ENCODE measurements around the gene STAG3. TPM values are rescaled to one million over a fixed set of nuclear protein-coding genes. Genes with fewer than 3 reads are reported as not detected.
A peak's percentile ranks its signal among the peaks of the same experiment; 100 is the strongest.

Gene STAG3
- total and polyA plus RNA-seq, 2 of the 8 experiments (the other 6 are each of a cell fraction or from before 2014, with no cell fraction given), result 1.3 to 3.3 TPM

DNA sequence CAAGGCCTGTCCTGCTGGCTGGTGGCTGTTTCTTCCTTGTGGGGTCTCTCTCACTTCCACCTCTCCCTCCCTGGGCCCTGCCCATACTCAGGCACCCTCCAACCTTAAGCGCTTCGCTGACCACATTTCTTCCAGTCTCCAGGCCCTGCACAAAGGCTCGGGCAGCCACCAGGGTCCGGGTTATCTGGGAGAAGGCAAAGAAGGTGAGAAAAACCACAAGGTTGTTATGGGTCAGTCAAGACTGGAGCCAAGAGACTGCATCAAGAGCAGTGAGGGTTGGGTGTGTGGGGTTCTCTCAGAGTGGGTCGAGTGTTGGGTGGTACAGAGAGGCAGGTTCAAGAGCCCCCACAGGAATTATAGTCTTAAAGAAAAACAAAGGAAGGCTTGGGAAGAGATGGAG, 3.1 kb upstream of the STAG3 start:
- no peak overlapping the region for H2AFZ ChIP-seq (ENCODE audit: low read length)
- H3K18ac ChIP-seq (ENCODE audit: extremely low read depth, low read length), result no peak overlapping the region
- H3K9me3 ChIP-seq (ENCODE audit: insufficient read depth in 2 of 2, low read depth in 1 of 2, low read length in 1 of 2), result peaks cover 0 to 5% of the 10 kb centered on the region in 2 experiments; a peak in 1 of 4 replicates
- no peak overlapping the region for H3K4ac ChIP-seq (replicated peaks; ENCODE audit: insufficient read length, low read depth, low read length)
- H4K8ac ChIP-seq (ENCODE audit: extremely low read depth, insufficient read depth, low read length), result peak overlapping the region; percentile 53; the same call in 1 of the 2 replicates
- H4K5ac ChIP-seq (ENCODE audit: insufficient read length, low read depth, low read length), result no peak overlapping the region
- H3K4me3 ChIP-seq (ENCODE audit: extremely low read depth in 1 of 4, insufficient read depth in 2 of 4, low read depth in 3 of 4, low read length in 4 of 4), result no peak overlapping the region
- 94% methylated on average over 5 of the region's 5 CpGs; no CpG with 5 or more reads in 1 of the 2 experiments for WGBS, 2 experiments (ENCODE audit: extremely low coverage in 1 of 2, insufficient coverage in 1 of 2, insufficient read length in 1 of 2, insufficient replicate concordance in 2 of 2, low coverage in 1 of 2, low lambda C conversion rate in 2 of 2, missing lambda C conversion rate in 1 of 2)
- H3K4me2 ChIP-seq (ENCODE audit: insufficient read depth in 1 of 2, low read depth in 2 of 2, low read length in 2 of 2), result no peak overlapping the region
- H2BK12ac ChIP-seq (ENCODE audit: low read depth, low read length), result no peak overlapping the region
- H4K91ac ChIP-seq (replicated peaks; ENCODE audit: insufficient read length, low read length), result no peak overlapping the region
- H2BK15ac ChIP-seq (ENCODE audit: low read length), result no peak overlapping the region
- peaks cover 0 to 18% of the 10 kb centered on the region in 2 experiments for H4K20me1 ChIP-seq (replicated peaks in 1 of 2; ENCODE audit: control insufficient read depth in 1 of 2, insufficient read depth in 2 of 2, low read length in 2 of 2)
- CTCF ChIA-PET (ENCODE audit: partially characterized antibody), result interaction anchor here (0.9 to 1.8 kb wide), 3 partner anchors 9 to 40 kb away, joined by 3 to 5 read pairs (median 4); no protein-coding TSS in a partner anchor
- peaks cover 0 to 8% (median 1%) of the 10 kb centered on the region in 4 experiments; a peak in 3 of 8 replicates for H3K36me3 ChIP-seq (ENCODE audit: control insufficient read depth in 2 of 4, insufficient read depth in 4 of 4, low read length in 3 of 4)
- H2BK5ac ChIP-seq (ENCODE audit: low read depth, low read length), result no peak overlapping the region
- POLR2A ChIA-PET (ENCODE audit: partially characterized antibody), result interaction anchor here (1.2 to 4.9 kb wide), 2 partner anchors 8 to 32 kb away, joined by 3 to 39 read pairs; partner anchors contain the start of gene GAL3ST4
- no peak overlapping the region for H2BK20ac ChIP-seq (ENCODE audit: low read length)
- H3K79me2 ChIP-seq (ENCODE audit: control insufficient read depth in 1 of 2, insufficient read depth in 2 of 2, low read length in 2 of 2), result peaks cover 0 to 7% of the 10 kb centered on the region in 2 experiments; a peak in 2 of 4 replicates
- H3K23me2 ChIP-seq (ENCODE audit: low read depth, low read length), result peaks cover 13% of the 10 kb centered on the region
- peaks cover 5 to 19% (median 14%) of the 10 kb centered on the region in 4 experiments for H3K4me1 ChIP-seq (replicated peaks in 1 of 4; ENCODE audit: control insufficient read depth in 3 of 4, insufficient read depth in 4 of 4, low read length in 3 of 4)
- no peak overlapping the region for H3K56ac ChIP-seq (replicated peaks; ENCODE audit: insufficient read length, low read depth, low read length)
- DNase-seq (ENCODE audit: low read depth in 1 of 2, low spot score in 2 of 2) (no peak), FAIRE-seq (no peak)
- no peaks in the 10 kb centered on the region; the same call in 1 of the 2 replicates for H3K79me1 ChIP-seq (ENCODE audit: low read depth, low read length)
- no peak overlapping the region for H3K9ac ChIP-seq (replicated peaks in 1 of 4; ENCODE audit: extremely low read depth in 1 of 4, low read depth in 3 of 4, low read length in 3 of 4)
- H2BK120ac ChIP-seq (replicated peaks; ENCODE audit: low read depth, low read length), result no peak overlapping the region
- H3K14ac ChIP-seq (ENCODE audit: insufficient read length), result no peak overlapping the region
- no peak overlapping the region for H3K23ac ChIP-seq (ENCODE audit: insufficient read length)
- H3K27me3 ChIP-seq (replicated peaks in 1 of 4; ENCODE audit: control insufficient read depth in 3 of 4, extremely low read depth in 1 of 4, insufficient read depth in 3 of 4, low read length in 3 of 4), result peaks cover 0 to 13% (median 9%) of the 10 kb centered on the region in 4 experiments; a peak in 6 of 7 replicates
- no peak overlapping the region for H2AK5ac ChIP-seq (ENCODE audit: low read depth, low read length)
- H3K27ac ChIP-seq (ENCODE audit: low read depth, low read length), result no peak overlapping the region
- TF ChIP-seq, protein P1, sequence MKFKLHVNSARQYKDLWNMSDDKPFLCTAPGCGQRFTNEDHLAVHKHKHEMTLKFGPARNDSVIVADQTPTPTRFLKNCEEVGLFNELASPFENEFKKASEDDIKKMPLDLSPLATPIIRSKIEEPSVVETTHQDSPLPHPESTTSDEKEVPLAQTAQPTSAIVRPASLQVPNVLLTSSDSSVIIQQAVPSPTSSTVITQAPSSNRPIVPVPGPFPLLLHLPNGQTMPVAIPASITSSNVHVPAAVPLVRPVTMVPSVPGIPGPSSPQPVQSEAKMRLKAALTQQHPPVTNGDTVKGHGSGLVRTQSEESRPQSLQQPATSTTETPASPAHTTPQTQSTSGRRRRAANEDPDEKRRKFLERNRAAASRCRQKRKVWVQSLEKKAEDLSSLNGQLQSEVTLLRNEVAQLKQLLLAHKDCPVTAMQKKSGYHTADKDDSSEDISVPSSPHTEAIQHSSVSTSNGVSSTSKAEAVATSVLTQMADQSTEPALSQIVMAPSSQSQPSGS (IDR thresholded peaks at IDR 0.05; ENCODE audit: low read length), result no peak
- no peak for TF ChIP-seq SIRT6 (IDR thresholded peaks at IDR 0.05; ENCODE audit: low read length)
- TF ChIP-seq RXRA (IDR thresholded peaks at IDR 0.05; ENCODE audit: insufficient read depth, low read depth, low read length), result no peak
- no peak for TF ChIP-seq SIX5 (IDR thresholded peaks at IDR 0.05; ENCODE audit: low read depth, low read length)
- no peak for TF ChIP-seq POU5F1 (IDR thresholded peaks at IDR 0.05; ENCODE audit: low read depth, low read length)
- TF ChIP-seq SP2 (IDR thresholded peaks at IDR 0.05; ENCODE audit: low read length), result no peak
- no peak for TF ChIP-seq CBX5 (IDR thresholded peaks at IDR 0.05; ENCODE audit: low read depth, low read length)
- TF ChIP-seq PHF8 (conservative IDR thresholded peaks at IDR 0.05; ENCODE audit: low read depth, low read length), result no peak
- no peak for TF ChIP-seq YY1 (IDR thresholded peaks at IDR 0.05; ENCODE audit: low read depth, low read length)
- no peak for TF ChIP-seq RAD21 (IDR thresholded peaks at IDR 0.05 in 1 of 2, conservative IDR thresholded peaks at IDR 0.05 in 1 of 2; ENCODE audit: low read depth in 2 of 2, low read length in 2 of 2)
- TF ChIP-seq SUZ12 (IDR thresholded peaks at IDR 0.05; ENCODE audit: low read length), result no peak
- no peak for TF ChIP-seq SRF (IDR thresholded peaks at IDR 0.05; ENCODE audit: low read depth, low read length)

Data from H1 (cell line).